G401 (cell line): ENCODE data around the gene MTFMT. TPM values are rescaled to one million over a fixed set of nuclear protein-coding genes. Genes with fewer than 3 reads are reported as not detected.

ENCODE experiments used
- total RNA-seq: library from RNA; depleted of rRNA; stranded (reverse); fragments of >200 nt; shearing (Covaris generic); gene quantifications from 2 replicates; pipeline ENCODE4 v1.2.3, GENCODE V29; 2014; rRNA removed

MTFMT gene
- total RNA-seq, 1 experiment from 2014 or later = 34.2 TPM

Other genes with a start within 250 kb of the MTFMT start
- 23.0 and 37.9 TPM in 2 replicates for gene PIF1, start 204.0 kb downstream of the MTFMT start, total RNA-seq
- gene PLEKHO2, start 187.7 kb downstream of the MTFMT start, total RNA-seq = 16.1 and 17.4 TPM in 2 replicates
- gene ANKDD1A, start 117.7 kb downstream of the MTFMT start, total RNA-seq = 0.92 and 0.95 TPM in 2 replicates
- gene SPG21, start 39.7 kb downstream of the MTFMT start, total RNA-seq = 111 and 115 TPM in 2 replicates
- not detected in 2 replicates for gene SLC51B, start 15.7 kb upstream of the MTFMT start, total RNA-seq
- not detected in 2 replicates for gene RASL12, start 38.4 kb upstream of the MTFMT start, total RNA-seq
- 0.37 TPM in 1 of 2 replicates, not detected in the other for gene KBTBD13, start 47.1 kb upstream of the MTFMT start, total RNA-seq
- 0.24 and 0.25 TPM in 2 replicates for gene UBAP1L, start 85.6 kb upstream of the MTFMT start, total RNA-seq
- 29.5 and 32.9 TPM in 2 replicates for gene PDCD7, start 104.2 kb upstream of the MTFMT start, total RNA-seq
- 29.8 and 34.3 TPM in 2 replicates for gene CLPX, start 155.7 kb upstream of the MTFMT start, total RNA-seq
- not detected in 2 replicates for gene CILP, start 181.8 kb upstream of the MTFMT start, total RNA-seq